HL-60/S4 treated with retinoic acid at 250 ng/mL for 4 days and 3 days (cell line): ENCODE measurements around the gene UBR7.

Source experiments
- in situ Hi-C: fragments of 300-500 bp; cut with MboI; formaldehyde crosslinking; loops from 2 replicates; pipeline ENCODE4 v1.7.0; 2022; ENCODE audit warnings: low sequenced_read_pairs

The UBR7 gene

GRCh38 chr14:93195316-93195999 is 11.6 kb upstream of the UBR7 start:
- in situ Hi-C loops = no loop called here

- in situ Hi-C loops = no loop called here
Observed at GRCh38 chr14:93199031-93199430, 8.0 kb upstream of the UBR7 start.

- in situ Hi-C loops = no loop called here
Observed at GRCh38 chr14:93200553-93200952, 6.5 kb upstream of the UBR7 start.

- in situ Hi-C loops = no loop called here
Observed at GRCh38 chr14:93201155-93201704, 5.8 kb upstream of the UBR7 start.

- in situ Hi-C loops = no loop called here
Observed at GRCh38 chr14:93207468-93208308, 632 bp downstream of the UBR7 start.

GRCh38 chr14:93212432-93212831 is 5.4 kb downstream of the UBR7 start:
- in situ Hi-C loops = no loop called here

GRCh38 chr14:93214598-93214997 is 7.5 kb downstream of the UBR7 start:
- in situ Hi-C loops = no loop called here

- in situ Hi-C loops = no loop called here
Observed at GRCh38 chr14:93219103-93219726, 12.2 kb downstream of the UBR7 start.

- in situ Hi-C loops = no loop called here
Observed at GRCh38 chr14:93220509-93220908, 13.5 kb downstream of the UBR7 start.

GRCh38 chr14:93223565-93223964 is 16.5 kb downstream of the UBR7 start:
- in situ Hi-C loops = no loop called here

- in situ Hi-C loops = no loop called here
Observed at GRCh38 chr14:93228550-93228949, 21.5 kb downstream of the UBR7 start.

GRCh38 chr14:93230539-93230938 is 23.5 kb downstream of the UBR7 start:
- in situ Hi-C loops = loop anchor here (10.0 kb wide), 1 partner anchor 314 kb away; no protein-coding TSS in a partner anchor

GRCh38 chr14:93231129-93231979 is 24.3 kb downstream of the UBR7 start:
- in situ Hi-C loops = loop anchor here (10.0 kb wide), 1 partner anchor 313 kb away; no protein-coding TSS in a partner anchor

- in situ Hi-C loops = loop anchor here (10.0 kb wide), 1 partner anchor 313 kb away; no protein-coding TSS in a partner anchor
Observed at GRCh38 chr14:93232159-93232558, 25.1 kb downstream of the UBR7 start.

GRCh38 chr14:93233078-93233477 is 26.0 kb downstream of the UBR7 start:
- in situ Hi-C loops = loop anchor here (10.0 kb wide), 1 partner anchor 312 kb away; no protein-coding TSS in a partner anchor

GRCh38 chr14:93234798-93235197 is 27.7 kb downstream of the UBR7 start:
- in situ Hi-C loops = loop anchor here (10.0 kb wide), 1 partner anchor 310 kb away; no protein-coding TSS in a partner anchor

GRCh38 chr14:93239869-93240677 is 33.0 kb downstream of the UBR7 start:
- in situ Hi-C loops = loop anchor here (10.0 kb wide), 1 partner anchor 305 kb away; no protein-coding TSS in a partner anchor

GRCh38 chr14:93240678-93241000 is 33.6 kb downstream of the UBR7 start:
- in situ Hi-C loops = no loop called here

- in situ Hi-C loops = no loop called here
Observed at GRCh38 chr14:93245764-93246420, 38.8 kb downstream of the UBR7 start.
